GM12878 (cell line): ENCODE data around the gene RBM6. TPM values are rescaled to one million over a fixed set of nuclear protein-coding genes. Genes with fewer than 3 reads are reported as not detected.

Experiments used
- ATAC-seq: fragments of 200-7000 bp; cut with Tn5 transposase; 3 replicates; pipeline ENCODE4 v1.9.1; 2020; ENCODE audit warnings: mild to moderate bottlenecking, moderate library complexity
- BruUV-seq: library from RNA; stranded (reverse); fragments of 400-500 nt; replicated peaks from 2 replicates; lab custom pipeline; 2021; lab: Mats Ljungman, UMichigan
- CTCF ChIA-PET: fragments of 300-600 bp; sonication (Branson Sonifier 250); formaldehyde crosslinking; extraction: SDS; loops from one replicate; lab custom pipeline; 2021; ENCODE audit warnings: inconsistent platforms; lab: Yijun Ruan, JAX
- POLR2A ChIA-PET: fragments of 350-600 bp; formaldehyde crosslinking; extraction: SDS; loops from one replicate; lab custom pipeline; 2021; ENCODE audit warnings: inconsistent platforms; lab: Charles Lee
- RAD21 ChIA-PET: fragments of 300-600 bp; sonication (Branson Sonifier 250); formaldehyde crosslinking; loops from one replicate; lab custom pipeline; 2023; ENCODE audit warnings: antibody characterized with exemption; ENCODE audit not compliant: unreplicated experiment; lab: Charles Lee
- SMC1A ChIA-PET: fragments of 300-600 bp; sonication (Branson Sonifier 250); formaldehyde crosslinking; loops from one replicate; lab custom pipeline; 2023; ENCODE audit not compliant: unreplicated experiment, uncharacterized antibody; lab: Charles Lee
- DNase-seq: peaks from one replicate; pipeline ENCODE4 v3.0.0-alpha.2; 2011; ENCODE audit warnings: low read depth, low spot score
- FAIRE-seq: peaks from 3 replicates; lab custom pipeline; 2011; peaks lifted over from hg19 to GRCh38; lab: Jason Lieb, UNC
- H2AFZ ChIP-seq: 2 replicates; pipeline ENCODE4 v1.6.0; 2011; ENCODE audit warnings: low read depth, low read length, control low read depth; ENCODE audit not compliant: control insufficient read depth
- H3K27ac ChIP-seq: 2 replicates; pipeline ENCODE4 v1.5.1; 2011; ENCODE audit warnings: control low read depth; ENCODE audit not compliant: control insufficient read depth, insufficient read depth
- H3K27me3 ChIP-seq, 2 experiments: replicated peaks in 1 of 2; 2 replicates each; pipeline versions ENCODE4 v1.6.0 to v1.6.1; 2011; ENCODE audit warnings: low read length in 1 of 2; ENCODE audit not compliant: control insufficient read depth in 2 of 2, insufficient read depth in 2 of 2
- H3K36me3 ChIP-seq, 2 experiments: 2 replicates each; pipeline ENCODE4 v1.5.1; 2011; ENCODE audit warnings: low read length in 1 of 2; ENCODE audit not compliant: control insufficient read depth in 2 of 2, insufficient read depth in 2 of 2
- H3K4me1 ChIP-seq: 2 replicates; pipeline ENCODE4 v1.6.1; 2011; ENCODE audit warnings: mild to moderate bottlenecking, low read length, moderate library complexity, mixed read lengths; ENCODE audit not compliant: control insufficient read depth, insufficient read depth
- H3K4me2 ChIP-seq: 2 replicates; pipeline ENCODE4 v1.6.0; 2011; ENCODE audit warnings: control low read depth; ENCODE audit not compliant: control insufficient read depth, insufficient read depth
- H3K4me3 ChIP-seq: fragments of 200-600 bp; sonication (generic); 2 replicates; pipeline ENCODE4 v1.5.1; 2016
- H3K79me2 ChIP-seq: 2 replicates; pipeline ENCODE4 v1.6.0; 2011; ENCODE audit warnings: low read length; ENCODE audit not compliant: control insufficient read depth, insufficient read depth
- H3K9ac ChIP-seq: 2 replicates; pipeline ENCODE4 v1.8.0; 2011; ENCODE audit warnings: low read length, control low read depth, mixed read lengths; ENCODE audit not compliant: control insufficient read depth, insufficient read depth
- H3K9me3 ChIP-seq: replicated peaks from 3 replicates; pipeline ENCODE4 v1.5.1; 2011; ENCODE audit warnings: mild to moderate bottlenecking, low read length; ENCODE audit not compliant: control insufficient read depth, insufficient read depth
- H4K20me1 ChIP-seq: 2 replicates; pipeline ENCODE4 v1.6.0; 2011; ENCODE audit not compliant: control insufficient read depth, insufficient read depth
- CEBPB ChIP-seq, 2 experiments: fragments of 150-350 bp in 1 of 2; IDR thresholded peaks; 2 replicates each; pipeline ENCODE4 v1.6.1; 2012 to 2014; ENCODE audit warnings: low read depth in 2 of 2, low read length in 2 of 2, borderline replicate concordance in 1 of 2, inconsistent platforms in 1 of 2
- EED ChIP-seq: sonication (generic); IDR thresholded peaks from 2 replicates; pipeline ENCODE4 v1.6.1; 2016; ENCODE audit warnings: antibody characterized with exemption, low read depth
- ESRRA ChIP-seq: IDR thresholded peaks from 2 replicates; pipeline ENCODE4 v1.6.1; 2012; ENCODE audit warnings: mild to moderate bottlenecking, low read length, improper control_type of control experiment
- GABPA ChIP-seq: IDR thresholded peaks from 2 replicates; pipeline ENCODE4 v1.6.1; 2014; ENCODE audit warnings: antibody characterized with exemption, low read depth, mild to moderate bottlenecking, inconsistent platforms
- HDGF ChIP-seq: fragments of 450-650 bp; IDR thresholded peaks from 2 replicates; pipeline ENCODE4 v1.6.1; 2016; ENCODE audit warnings: antibody characterized with exemption
- JUNB ChIP-seq: IDR thresholded peaks from 2 replicates; pipeline ENCODE4 v1.6.1; 2016; ENCODE audit warnings: antibody characterized with exemption, mild to moderate bottlenecking
- KLF5 ChIP-seq: fragments of 450-650 bp; IDR thresholded peaks from 2 replicates; pipeline ENCODE4 v1.6.1; 2014; ENCODE audit warnings: mild to moderate bottlenecking; ENCODE audit not compliant: partially characterized antibody
- LARP7 ChIP-seq: fragments of 450-650 bp; IDR thresholded peaks from 2 replicates; pipeline ENCODE4 v1.6.1; 2017; ENCODE audit warnings: mild to moderate bottlenecking
- MTA3 ChIP-seq: IDR thresholded peaks from 2 replicates; pipeline ENCODE4 v1.6.1; 2012; ENCODE audit warnings: low read length, inconsistent platforms, borderline replicate concordance
- PAX5 ChIP-seq: IDR thresholded peaks from 2 replicates; pipeline ENCODE4 v1.6.1; 2011; ENCODE audit warnings: low read depth, low read length, borderline replicate concordance
- PML ChIP-seq: IDR thresholded peaks from 2 replicates; pipeline ENCODE4 v1.6.1; 2012; ENCODE audit warnings: low read length, inconsistent platforms
- SIX5 ChIP-seq: IDR thresholded peaks from 2 replicates; pipeline ENCODE4 v1.6.1; 2011; ENCODE audit warnings: mild to moderate bottlenecking, low read depth, low read length, moderate library complexity; ENCODE audit not compliant: severe bottlenecking
- SRF ChIP-seq, 2 experiments: IDR thresholded peaks; 2 replicates each; pipeline ENCODE4 v1.6.1; 2011; ENCODE audit warnings: low read depth in 2 of 2, low read length in 2 of 2, mild to moderate bottlenecking in 1 of 2, moderate library complexity in 1 of 2
- TCF3 ChIP-seq: IDR thresholded peaks from 2 replicates; pipeline ENCODE4 v1.6.1; 2012; ENCODE audit warnings: low read depth, mild to moderate bottlenecking, low read length, borderline replicate concordance; ENCODE audit not compliant: insufficient read depth
- TCF7 ChIP-seq: IDR thresholded peaks from 2 replicates; pipeline ENCODE4 v1.6.1; 2014; ENCODE audit warnings: antibody characterized with exemption, borderline replicate concordance
- ZBED1 ChIP-seq: IDR thresholded peaks from 2 replicates; pipeline ENCODE4 v1.6.1; 2016; ENCODE audit warnings: borderline replicate concordance
- WGBS: methylation state at CpG from one replicate; pipeline ENCODE4 v1.1.6; 2016; ENCODE audit warnings: low lambda C conversion rate; ENCODE audit not compliant: insufficient replicate concordance, insufficient coverage; ENCODE audit errors: missing lambda C conversion rate; 5-methylcytosine and 5-hydroxymethylcytosine counted together
- in situ Hi-C: fragments of 300-500 bp; cut with MboI; formaldehyde crosslinking; loops from 9 replicates; pipeline ENCODE4 v1.14.3; 2018; ENCODE audit warnings: mixed read lengths
- intact Hi-C: fragments of 100-400 bp; cut with micrococcal nuclease; formaldehyde crosslinking; loops from one replicate; pipeline ENCODE4 v1.14.2; 2022; ENCODE audit not compliant: unreplicated experiment
- polyA plus RNA-seq, 11 experiments: library from polyadenylated mRNA; depleted of rRNA in 4 of 11; unstranded in 6 of 11; stranded (reverse) in 5 of 11; fragments of >200 nt; fragmentation: Nextera tagmentation in 4 of 11; fragmentation: Illumina TruSeq in 1 of 11; extraction: Ambion mirVana in 4 of 11; extraction: Trizol in 1 of 11; gene quantifications; 1 replicate in 1 of 11; 2 replicates in 10 of 11; pipeline versions ENCODE4 v1.2.1 to v1.2.3, GENCODE V29; 2011 to 2016; ENCODE audit warnings: inconsistent platforms in 2 of 11, missing spikeins in 2 of 11, low read depth in 1 of 11
- total RNA-seq, 4 experiments: library from RNA; depleted of rRNA in 3 of 4; stranded (reverse); fragments of >200 nt in 3 of 4; fragmentation: Illumina TruSeq in 1 of 4; extraction: Trizol in 1 of 4; gene quantifications; 2 replicates each; pipeline versions ENCODE4 v1.2.1 to v1.2.3, GENCODE V29; 2013 to 2021
- TF ChIP-seq, protein P1 (sequence below): IDR thresholded peaks from 2 replicates; pipeline ENCODE4 v1.6.1; 2012; ENCODE audit warnings: mild to moderate bottlenecking, low read depth, low read length
- TF ChIP-seq, protein P2 (sequence below): IDR thresholded peaks from 2 replicates; pipeline ENCODE4 v1.6.1; 2011; ENCODE audit warnings: borderline replicate concordance, low read depth, mild to moderate bottlenecking, moderate library complexity, low read length; ENCODE audit not compliant: insufficient read depth, poor library complexity, severe bottlenecking
- TF ChIP-seq, protein P3 (sequence below): IDR thresholded peaks from 2 replicates; pipeline ENCODE4 v1.6.1; 2011; ENCODE audit warnings: borderline replicate concordance, low read depth, mild to moderate bottlenecking, moderate library complexity, mixed read lengths, low read length; ENCODE audit not compliant: insufficient read depth; ENCODE audit errors: extremely low read length

Gene RBM6
- total and polyA plus RNA-seq, 10 of the 15 experiments (the other 5 are each of a cell fraction or from before 2014, with no cell fraction given) = 45.3 to 103 (median 81.3) TPM

DNA sequence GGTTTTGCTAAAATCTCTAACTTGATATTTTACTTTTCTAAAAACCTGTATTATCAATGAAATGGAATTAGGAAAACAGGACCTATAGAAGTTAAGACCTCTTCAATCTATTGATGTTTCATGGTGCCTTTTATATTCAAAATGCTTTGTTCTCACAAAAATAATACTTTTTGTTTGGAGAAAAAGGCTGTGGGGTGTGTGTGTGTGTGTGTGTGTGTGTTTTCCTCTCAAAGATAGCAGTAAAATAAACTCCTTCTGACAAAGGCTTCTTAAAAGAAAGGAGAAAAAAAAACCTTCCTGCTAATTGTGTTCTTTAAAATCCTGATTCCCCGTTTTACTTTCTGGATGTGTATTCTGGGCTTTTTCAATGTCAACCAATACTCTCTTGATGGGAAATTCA is 54.5 kb downstream of the RBM6 start (continued):
- TF ChIP-seq, protein P1, sequence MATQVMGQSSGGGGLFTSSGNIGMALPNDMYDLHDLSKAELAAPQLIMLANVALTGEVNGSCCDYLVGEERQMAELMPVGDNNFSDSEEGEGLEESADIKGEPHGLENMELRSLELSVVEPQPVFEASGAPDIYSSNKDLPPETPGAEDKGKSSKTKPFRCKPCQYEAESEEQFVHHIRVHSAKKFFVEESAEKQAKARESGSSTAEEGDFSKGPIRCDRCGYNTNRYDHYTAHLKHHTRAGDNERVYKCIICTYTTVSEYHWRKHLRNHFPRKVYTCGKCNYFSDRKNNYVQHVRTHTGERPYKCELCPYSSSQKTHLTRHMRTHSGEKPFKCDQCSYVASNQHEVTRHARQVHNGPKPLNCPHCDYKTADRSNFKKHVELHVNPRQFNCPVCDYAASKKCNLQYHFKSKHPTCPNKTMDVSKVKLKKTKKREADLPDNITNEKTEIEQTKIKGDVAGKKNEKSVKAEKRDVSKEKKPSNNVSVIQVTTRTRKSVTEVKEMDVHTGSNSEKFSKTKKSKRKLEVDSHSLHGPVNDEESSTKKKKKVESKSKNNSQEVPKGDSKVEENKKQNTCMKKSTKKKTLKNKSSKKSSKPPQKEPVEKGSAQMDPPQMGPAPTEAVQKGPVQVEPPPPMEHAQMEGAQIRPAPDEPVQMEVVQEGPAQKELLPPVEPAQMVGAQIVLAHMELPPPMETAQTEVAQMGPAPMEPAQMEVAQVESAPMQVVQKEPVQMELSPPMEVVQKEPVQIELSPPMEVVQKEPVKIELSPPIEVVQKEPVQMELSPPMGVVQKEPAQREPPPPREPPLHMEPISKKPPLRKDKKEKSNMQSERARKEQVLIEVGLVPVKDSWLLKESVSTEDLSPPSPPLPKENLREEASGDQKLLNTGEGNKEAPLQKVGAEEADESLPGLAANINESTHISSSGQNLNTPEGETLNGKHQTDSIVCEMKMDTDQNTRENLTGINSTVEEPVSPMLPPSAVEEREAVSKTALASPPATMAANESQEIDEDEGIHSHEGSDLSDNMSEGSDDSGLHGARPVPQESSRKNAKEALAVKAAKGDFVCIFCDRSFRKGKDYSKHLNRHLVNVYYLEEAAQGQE = no peak
- TF ChIP-seq JUNB (no peak), PAX5 (no peak), KLF5 (no peak)
- TF ChIP-seq, all 136 proteins: peak for 0

DNA sequence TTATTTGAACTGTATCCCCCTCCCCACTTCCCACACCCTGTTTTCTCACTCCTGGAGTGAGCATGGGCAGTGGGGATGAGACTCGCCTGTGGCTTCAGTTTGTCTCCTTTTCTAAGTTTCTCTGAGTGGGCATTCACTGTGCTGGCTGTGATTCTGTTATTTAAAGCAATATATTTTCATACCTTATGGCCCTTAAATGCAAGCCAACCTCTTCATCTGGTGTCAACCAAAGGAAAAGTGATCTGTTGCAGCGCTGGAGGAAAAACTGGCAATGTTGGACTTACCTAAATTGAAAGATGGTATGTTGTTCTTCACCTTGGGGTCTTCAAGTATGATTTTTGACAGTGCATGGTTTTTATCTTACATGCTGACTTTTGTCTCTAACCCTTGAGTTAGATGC is 56.1 kb downstream of the RBM6 start:
- Histone ChIP-seq H3K4me3 (no peak overlapping the region), H3K4me1 (no peaks in the 10 kb centered on the region; the same call in 1 of the 2 replicates), H3K9me3 (no peaks in the 10 kb centered on the region), H3K9ac (no peak overlapping the region), H3K79me2 (peaks cover 2% of the 10 kb centered on the region), H3K4me2 (no peak overlapping the region), H3K27me3 (no peaks in the 10 kb centered on the region), H2AFZ (no peak overlapping the region), H3K27ac (no peak overlapping the region), H3K36me3 (peaks cover 0 to 26% of the 10 kb centered on the region in 2 experiments; a peak in 3 of 4 replicates), H4K20me1 (peaks cover 4% of the 10 kb centered on the region; the same call in 1 of the 2 replicates)
- ChIA-PET POLR2A (interaction anchor here (1.1 kb wide), 1 partner anchor 49 kb away, joined by 3 read pairs; no protein-coding TSS in a partner anchor), CTCF (interaction anchor here (1.7 kb wide), 1 partner anchor 157 kb away, joined by 3 read pairs; no protein-coding TSS in a partner anchor), RAD21 (no interaction called here), SMC1A (no interaction called here)
- in situ Hi-C loops = no loop called here
- WGBS = 100% methylated on average over 2 of the region's 2 CpGs
- intact Hi-C loops = no loop called here
- ATAC-seq (no peak), FAIRE-seq (no peak), DNase-seq (no peak)
- no peak for TF ChIP-seq HDGF
- TF ChIP-seq SIX5 = no peak
- TF ChIP-seq EED = no peak
- TF ChIP-seq, protein P2, sequence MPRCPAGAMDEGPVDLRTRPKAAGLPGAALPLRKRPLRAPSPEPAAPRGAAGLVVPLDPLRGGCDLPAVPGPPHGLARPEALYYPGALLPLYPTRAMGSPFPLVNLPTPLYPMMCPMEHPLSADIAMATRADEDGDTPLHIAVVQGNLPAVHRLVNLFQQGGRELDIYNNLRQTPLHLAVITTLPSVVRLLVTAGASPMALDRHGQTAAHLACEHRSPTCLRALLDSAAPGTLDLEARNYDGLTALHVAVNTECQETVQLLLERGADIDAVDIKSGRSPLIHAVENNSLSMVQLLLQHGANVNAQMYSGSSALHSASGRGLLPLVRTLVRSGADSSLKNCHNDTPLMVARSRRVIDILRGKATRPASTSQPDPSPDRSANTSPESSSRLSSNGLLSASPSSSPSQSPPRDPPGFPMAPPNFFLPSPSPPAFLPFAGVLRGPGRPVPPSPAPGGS = no peak
- TF ChIP-seq CEBPB (IDR thresholded peaks at IDR 0.05; ENCODE audit: borderline replicate concordance in 1 of 2, low read depth in 2 of 2, low read length in 2 of 2) = no peak
- no peak for TF ChIP-seq GABPA
- TF ChIP-seq ESRRA = no peak
- TF ChIP-seq TCF3 = no peak
- TF ChIP-seq, protein P3, sequence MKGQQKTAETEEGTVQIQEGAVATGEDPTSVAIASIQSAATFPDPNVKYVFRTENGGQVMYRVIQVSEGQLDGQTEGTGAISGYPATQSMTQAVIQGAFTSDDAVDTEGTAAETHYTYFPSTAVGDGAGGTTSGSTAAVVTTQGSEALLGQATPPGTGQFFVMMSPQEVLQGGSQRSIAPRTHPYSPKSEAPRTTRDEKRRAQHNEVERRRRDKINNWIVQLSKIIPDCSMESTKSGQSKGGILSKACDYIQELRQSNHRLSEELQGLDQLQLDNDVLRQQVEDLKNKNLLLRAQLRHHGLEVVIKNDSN = no peak
- TF ChIP-seq SRF (IDR thresholded peaks at IDR 0.05; ENCODE audit: low read depth in 2 of 2, low read length in 2 of 2) = no peak
- no peak for TF ChIP-seq TCF7
- TF ChIP-seq ZBED1 = no peak
- no peak for TF ChIP-seq LARP7
- no peak for TF ChIP-seq PML
- TF ChIP-seq MTA3 = no peak
- BruUV-seq = no TSS peak
